ENCODE data around the gene FHIP1B. TPM values are rescaled to one million over a fixed set of nuclear protein-coding genes. Genes with fewer than 3 reads are reported as not detected.
A peak's percentile ranks its signal among the peaks of the same experiment; 100 is the strongest.

The FHIP1B gene
- 42.8 TPM for total RNA-seq (2021; ENCODE audit: unreplicated experiment)
- polyA plus RNA-seq (2012; ENCODE audit: insufficient read length): 47.5 TPM
- Bru-seq, nascent RNA: percentile 85 among the genes with signal in this experiment
- percentile 87 among the genes with signal in this experiment for BruChase-seq, experiment 1, labeled RNA remaining after a 2-hour chase
- BruChase-seq, experiment 2, labeled RNA remaining after a 6-hour chase: percentile 73 among the genes with signal in this experiment
- long read RNA-seq, partial matches to known transcripts: 15 of 28 reads
- long read RNA-seq, other reads (novel, unspliced or antisense): 9 of 28 reads

- DNase-seq (ENCODE audit: low read depth, low spot score): peak; percentile 100
- in situ Hi-C loops (cut with HindIII; ENCODE audit: low pct_unique_long_range_greater_than_20kb, low sequenced_read_pairs): no loop called here
- CTCF ChIA-PET: interaction anchor here (0.6 to 1.6 kb wide), 2 partner anchors 54 to 129 kb away, joined by 5 to 8 read pairs; no protein-coding TSS in a partner anchor
- TF ChIP-seq TCF7L2 (IDR thresholded peaks at IDR 0.05; ENCODE audit: low read depth, low read length) (0 out of 2 replicates have a peak, but pooled peaks have one; percentile 12), CTCF (IDR thresholded peaks at IDR 0.05) (no peak), POLR2AphosphoS5 (IDR thresholded peaks at IDR 0.05; ENCODE audit: low read depth, low read length) (peak; percentile 77), SIN3A (IDR thresholded peaks at IDR 0.05; ENCODE audit: borderline replicate concordance, insufficient read depth, low read depth, low read length) (peak; percentile 90)
- TF ChIP-seq, protein P1, sequence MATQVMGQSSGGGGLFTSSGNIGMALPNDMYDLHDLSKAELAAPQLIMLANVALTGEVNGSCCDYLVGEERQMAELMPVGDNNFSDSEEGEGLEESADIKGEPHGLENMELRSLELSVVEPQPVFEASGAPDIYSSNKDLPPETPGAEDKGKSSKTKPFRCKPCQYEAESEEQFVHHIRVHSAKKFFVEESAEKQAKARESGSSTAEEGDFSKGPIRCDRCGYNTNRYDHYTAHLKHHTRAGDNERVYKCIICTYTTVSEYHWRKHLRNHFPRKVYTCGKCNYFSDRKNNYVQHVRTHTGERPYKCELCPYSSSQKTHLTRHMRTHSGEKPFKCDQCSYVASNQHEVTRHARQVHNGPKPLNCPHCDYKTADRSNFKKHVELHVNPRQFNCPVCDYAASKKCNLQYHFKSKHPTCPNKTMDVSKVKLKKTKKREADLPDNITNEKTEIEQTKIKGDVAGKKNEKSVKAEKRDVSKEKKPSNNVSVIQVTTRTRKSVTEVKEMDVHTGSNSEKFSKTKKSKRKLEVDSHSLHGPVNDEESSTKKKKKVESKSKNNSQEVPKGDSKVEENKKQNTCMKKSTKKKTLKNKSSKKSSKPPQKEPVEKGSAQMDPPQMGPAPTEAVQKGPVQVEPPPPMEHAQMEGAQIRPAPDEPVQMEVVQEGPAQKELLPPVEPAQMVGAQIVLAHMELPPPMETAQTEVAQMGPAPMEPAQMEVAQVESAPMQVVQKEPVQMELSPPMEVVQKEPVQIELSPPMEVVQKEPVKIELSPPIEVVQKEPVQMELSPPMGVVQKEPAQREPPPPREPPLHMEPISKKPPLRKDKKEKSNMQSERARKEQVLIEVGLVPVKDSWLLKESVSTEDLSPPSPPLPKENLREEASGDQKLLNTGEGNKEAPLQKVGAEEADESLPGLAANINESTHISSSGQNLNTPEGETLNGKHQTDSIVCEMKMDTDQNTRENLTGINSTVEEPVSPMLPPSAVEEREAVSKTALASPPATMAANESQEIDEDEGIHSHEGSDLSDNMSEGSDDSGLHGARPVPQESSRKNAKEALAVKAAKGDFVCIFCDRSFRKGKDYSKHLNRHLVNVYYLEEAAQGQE (IDR thresholded peaks at IDR 0.05; ENCODE audit: insufficient read depth in 1 of 2, low read depth in 2 of 2, low read length in 1 of 2): peak in 1 of 2 experiments; percentile 61; a peak in 1 of 4 replicates
- Histone ChIP-seq H3K27ac (ENCODE audit: low read length) (peak within 1 kb of the TSS; percentile 90), H3K36me3 (ENCODE audit: control insufficient read depth, insufficient read depth, low read length) (no peaks in the 10 kb centered on the region; the same call in 1 of the 2 replicates), H3K27me3 (ENCODE audit: control insufficient read depth, insufficient read depth, low read length) (peaks cover 3% of the 10 kb centered on the region; the same call in 1 of the 2 replicates), H3K4me1 (ENCODE audit: control insufficient read depth, insufficient read depth, low read length) (peaks cover 11% of the 10 kb centered on the region), H3K9me3 (ENCODE audit: control insufficient read depth, insufficient read depth, low read depth, low read length) (no peaks in the 10 kb centered on the region), H3K4me3 (ENCODE audit: low read depth in 2 of 2, low read length in 2 of 2) (peak within 1 kb of the TSS; percentile 66 to 91)
- intact Hi-C loops (cut with micrococcal nuclease; ENCODE audit: unreplicated experiment): no loop called here
- no TSS peak for BruUV-seq (replicated peaks)
- ATAC-seq: peak; percentile 96
- POLR2A ChIA-PET: interaction anchor here (0.7 kb wide), 1 partner anchor 18 kb away, joined by 3 read pairs; no protein-coding TSS in a partner anchor
Observed at GRCh38 chr11:6234387-6235107, at the start of gene FHIP1B. Gene FHIP1B (minus strand): TSS chr11:6234636. CDS start chr11:6224516, 10,120 bp downstream.

GRCh38 chr11:6283453-6284023 is 49.1 kb upstream of the FHIP1B start:
- CTCF ChIA-PET: no interaction called here
- POLR2A ChIA-PET: no interaction called here

More at GRCh38 chr11:6283453-6284023, 49.1 kb upstream of the FHIP1B start:
- H3K9me3 ChIP-seq (ENCODE audit: control insufficient read depth, insufficient read depth, low read depth, low read length): no peaks in the 10 kb centered on the region
- in situ Hi-C loops (cut with HindIII; ENCODE audit: low pct_unique_long_range_greater_than_20kb, low sequenced_read_pairs): no loop called here
- no peak overlapping the region for H3K27ac ChIP-seq (ENCODE audit: low read length)
- no peak for TF ChIP-seq SIN3A (IDR thresholded peaks at IDR 0.05; ENCODE audit: borderline replicate concordance, insufficient read depth, low read depth, low read length)
- no peak for TF ChIP-seq POLR2AphosphoS5 (IDR thresholded peaks at IDR 0.05; ENCODE audit: low read depth, low read length)
- TF ChIP-seq TCF7L2 (IDR thresholded peaks at IDR 0.05; ENCODE audit: low read depth, low read length): no peak
- TF ChIP-seq, protein P1 (IDR thresholded peaks at IDR 0.05; ENCODE audit: insufficient read depth in 1 of 2, low read depth in 2 of 2, low read length in 1 of 2): no peak
- no peak for TF ChIP-seq CTCF (IDR thresholded peaks at IDR 0.05)
- peaks cover 21% of the 10 kb centered on the region for H3K27me3 ChIP-seq (ENCODE audit: control insufficient read depth, insufficient read depth, low read length)
- H3K36me3 ChIP-seq (ENCODE audit: control insufficient read depth, insufficient read depth, low read length): no peaks in the 10 kb centered on the region
- no peak overlapping the region for H3K4me3 ChIP-seq (ENCODE audit: low read depth in 2 of 2, low read length in 2 of 2)
- H3K4me1 ChIP-seq (ENCODE audit: control insufficient read depth, insufficient read depth, low read length): no peaks in the 10 kb centered on the region
- intact Hi-C loops (cut with micrococcal nuclease; ENCODE audit: unreplicated experiment): no loop called here
- no TSS peak for BruUV-seq (replicated peaks)
- DNase-seq (ENCODE audit: low read depth, low spot score) (no peak), ATAC-seq (no peak)

Data from Panc1 (cell line).